NCI-H1417 treated with DMSO at 0.1 percent for 48 hours (cell line): Measurements from ENCODE around the gene MED26.

Source experiments
- DNase-seq: peaks from one replicate; lab custom pipeline; 2025; lab: John Stamatoyannopoulos, UW

MED26 gene

GRCh38 chr19:16589917-16590316, 38.1 kb downstream of the MED26 start:
- DNase-seq, result no peak

- no peak for DNase-seq
These were observed 39.0 kb downstream of the MED26 start for GRCh38 chr19:16588824-16589577.

DNA sequence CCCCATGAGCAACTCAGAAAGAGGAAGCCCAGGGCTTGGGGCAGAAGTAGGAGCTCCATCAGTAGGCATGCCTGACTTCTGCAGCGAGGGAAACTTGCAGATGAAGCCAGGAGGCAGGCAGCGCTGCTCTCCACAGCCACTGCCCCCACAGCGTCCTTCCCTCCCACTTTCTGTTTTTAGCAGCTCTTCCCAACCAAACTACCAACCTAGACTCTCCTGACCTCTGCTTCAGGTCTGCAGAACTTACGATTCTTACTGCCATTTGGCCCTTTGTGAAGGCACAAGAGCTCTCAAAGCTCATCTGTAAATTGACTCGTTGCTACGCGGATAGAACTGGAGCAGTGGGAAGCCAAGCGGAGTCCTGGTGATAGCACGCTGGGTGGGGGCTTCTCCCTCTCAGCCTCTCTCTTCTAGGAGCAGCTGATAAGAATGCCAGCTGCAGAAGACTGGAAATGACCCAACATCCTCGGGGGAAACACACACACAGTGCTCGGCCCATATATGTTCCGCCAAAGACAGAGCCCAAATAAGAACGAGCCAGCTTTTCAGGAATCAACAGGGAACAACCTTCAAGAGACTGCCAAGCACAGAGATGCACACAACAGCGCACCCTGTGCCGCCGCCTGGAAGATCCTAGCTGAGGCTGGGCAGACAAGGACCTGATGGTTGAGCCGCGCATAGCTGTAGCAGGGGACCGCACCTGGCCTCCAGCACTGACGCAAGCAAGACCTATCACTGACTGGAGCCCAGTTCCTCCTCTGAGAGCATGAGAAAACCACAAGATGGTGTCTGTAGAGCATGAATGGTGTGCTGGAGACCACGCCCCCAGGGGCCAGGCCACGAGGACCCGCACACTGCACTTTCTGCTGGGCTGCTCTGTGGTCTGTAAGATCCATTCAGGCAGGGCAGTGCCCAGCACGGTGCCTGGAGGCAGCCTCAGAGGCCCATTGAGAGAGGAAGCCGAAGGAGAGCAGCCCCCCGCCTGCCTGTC, 39.9 kb downstream of the MED26 start:
- no peak for DNase-seq

- DNase-seq, result no peak
These were observed 40.8 kb downstream of the MED26 start for GRCh38 chr19:16586991-16587832.

DNA sequence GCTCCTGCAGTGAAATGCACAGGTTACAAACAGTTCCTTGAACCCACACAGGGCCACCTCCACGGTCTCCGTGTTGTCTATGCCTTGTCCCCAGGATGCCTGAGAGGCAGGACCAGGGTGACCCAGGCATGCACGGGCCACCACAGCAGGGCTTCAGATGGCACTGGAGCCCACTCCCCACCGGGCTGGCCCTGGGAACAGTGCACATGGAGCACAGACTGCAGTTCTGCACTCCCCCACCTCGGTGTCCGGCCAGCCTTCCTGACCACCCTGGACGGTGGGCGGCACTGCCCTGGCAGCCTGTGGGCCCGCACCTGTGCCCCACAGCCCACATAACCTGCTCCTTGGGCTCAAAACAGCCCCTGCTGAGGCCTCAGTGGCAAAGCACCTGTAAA, 41.5 kb downstream of the MED26 start:
- DNase-seq, result no peak

DNA sequence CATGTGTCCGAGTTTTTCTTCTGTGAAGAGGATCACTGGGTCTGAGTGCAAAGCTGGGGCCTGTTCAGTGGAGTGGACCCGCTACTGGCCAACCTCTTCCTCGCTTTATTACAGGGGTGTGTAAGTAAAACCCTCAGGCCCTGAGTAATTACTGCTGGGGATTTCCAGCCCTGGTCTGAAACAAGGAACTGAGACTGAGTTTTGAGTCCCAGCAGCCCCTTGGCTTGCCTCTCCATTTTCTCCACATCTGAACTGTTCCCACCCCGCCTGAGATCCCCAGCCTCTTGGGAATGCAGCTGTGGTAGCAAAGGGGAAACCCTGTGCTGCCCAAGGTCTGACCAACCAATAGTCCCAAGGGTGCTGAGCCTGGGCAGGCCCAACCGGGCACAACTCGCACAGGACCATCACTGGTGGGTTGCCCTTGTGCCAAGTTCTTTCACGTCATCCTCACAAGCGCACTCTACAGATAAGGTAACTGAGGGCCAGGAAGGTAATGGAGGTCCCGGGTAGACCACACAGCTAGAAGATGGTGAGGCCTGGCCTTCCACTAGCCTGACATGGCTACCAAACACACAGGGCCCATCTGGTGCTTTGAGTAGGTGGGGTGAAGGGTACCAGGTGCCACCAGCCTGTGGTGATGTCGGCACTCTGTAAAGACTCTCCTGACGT, 42.1 kb downstream of the MED26 start:
- no peak for DNase-seq

DNA sequence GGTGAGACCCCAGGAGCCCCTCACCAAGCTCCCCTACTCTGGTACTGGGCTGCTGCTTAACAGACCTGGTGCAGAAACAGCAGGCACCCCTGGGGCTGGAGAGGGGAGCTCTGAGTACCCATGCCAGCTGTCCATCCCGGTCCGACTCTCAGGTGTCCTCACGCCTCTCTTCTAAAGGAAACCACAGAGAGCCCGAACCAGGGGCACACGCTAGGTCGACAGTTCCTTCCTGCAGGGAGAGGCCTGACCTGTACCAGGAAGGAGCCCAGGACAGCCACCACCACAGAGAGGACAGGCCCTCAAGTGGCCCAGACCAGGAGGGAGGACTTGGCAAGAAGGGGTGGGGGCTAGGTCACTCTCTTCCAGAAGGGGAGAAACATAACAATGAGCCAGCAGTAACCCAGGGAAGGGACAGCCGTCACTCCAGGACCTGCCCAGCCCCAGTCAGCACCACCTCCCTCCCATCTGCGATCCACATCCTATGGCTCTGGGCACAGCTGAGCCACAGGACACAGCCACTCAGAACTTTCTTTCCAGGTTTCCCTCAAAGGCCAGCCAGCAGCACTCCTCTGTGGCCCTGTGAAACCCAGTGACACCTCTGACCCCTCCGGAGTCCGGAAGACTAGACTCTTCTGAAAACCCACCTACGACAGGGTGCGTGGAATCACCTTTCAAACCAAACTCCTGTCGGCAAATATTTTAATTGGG, 42.8 kb downstream of the MED26 start:
- no peak for DNase-seq

DNA sequence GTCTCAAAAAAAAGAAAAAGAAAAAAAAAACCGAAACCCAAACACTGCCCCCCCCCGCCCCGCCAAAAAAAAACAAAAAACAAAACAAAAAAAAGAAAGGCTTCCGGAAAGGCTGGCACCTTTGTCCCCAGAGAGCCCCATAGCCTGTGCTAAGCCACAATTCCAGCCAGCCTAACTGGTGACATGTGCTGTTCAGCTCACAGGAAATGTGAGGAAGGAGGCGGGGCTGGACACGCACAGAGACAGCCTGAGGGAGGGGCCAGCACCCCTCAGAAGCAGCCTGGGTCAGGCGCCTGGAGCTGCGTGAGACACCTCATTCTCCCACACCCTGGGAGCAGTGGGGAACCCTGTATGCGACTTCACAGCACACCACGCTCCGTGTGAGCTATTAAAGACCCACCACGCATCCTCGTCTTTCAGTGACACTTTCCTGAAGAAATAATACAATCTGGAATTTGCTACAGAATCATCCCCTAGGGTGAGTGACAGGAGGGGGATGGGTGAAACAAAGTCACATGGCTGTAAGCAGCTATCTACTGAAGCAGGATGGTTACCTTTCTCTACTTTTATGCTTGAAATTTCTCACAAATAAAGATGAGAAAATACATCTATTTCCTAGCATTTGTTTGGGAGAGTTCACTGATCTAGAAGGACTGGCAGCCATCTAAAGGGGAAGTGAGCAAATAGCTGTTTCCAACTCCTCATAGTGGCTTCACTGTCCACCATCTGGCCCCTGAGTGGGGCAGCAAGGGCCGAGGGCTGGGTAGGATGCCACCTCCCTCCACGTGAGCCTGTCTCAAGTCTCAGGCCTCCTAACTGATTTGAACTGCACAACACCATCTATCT, 43.5 kb downstream of the MED26 start:
- no peak for DNase-seq

DNA sequence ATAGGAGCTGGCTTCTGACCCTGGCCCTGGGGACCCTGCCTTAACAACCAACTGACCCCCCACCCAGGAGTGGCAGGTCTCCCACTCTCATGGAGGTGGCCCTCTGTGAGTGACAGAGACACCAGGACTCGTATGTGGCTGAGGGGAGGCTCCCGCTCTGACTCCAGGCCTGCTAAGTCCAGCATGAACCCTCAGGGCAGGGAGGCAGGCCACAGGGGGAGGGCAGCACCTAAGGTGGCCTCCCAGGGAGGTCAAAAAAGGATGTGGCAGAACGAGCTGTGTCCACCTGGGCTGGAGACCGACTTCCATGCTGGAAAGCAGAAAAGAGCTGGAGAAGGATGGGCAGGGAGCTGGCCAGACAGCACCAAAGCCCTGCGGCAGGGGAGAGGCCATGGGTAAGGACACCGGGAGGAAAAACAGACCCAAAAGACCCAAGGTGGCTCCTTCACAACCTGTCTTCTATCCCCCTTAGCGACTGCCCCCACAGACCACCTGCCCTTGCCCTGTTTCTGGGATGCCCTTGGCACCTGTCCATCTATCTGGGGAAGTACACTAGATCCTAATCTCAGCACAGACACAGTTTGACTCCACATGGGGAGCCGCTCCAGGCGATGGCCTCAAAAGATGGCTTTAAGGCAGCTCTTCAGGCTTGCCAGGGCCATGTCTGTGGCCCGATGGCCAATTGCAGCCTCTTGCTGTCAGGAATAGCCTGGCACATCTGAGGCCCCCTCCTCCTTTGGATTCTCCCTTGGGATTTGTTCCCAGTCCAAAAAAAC, 45.3 kb downstream of the MED26 start:
- no peak for DNase-seq

- no peak for DNase-seq
These were observed 46.0 kb downstream of the MED26 start for GRCh38 chr19:16581971-16582343.

- no peak for DNase-seq
These were observed 46.6 kb downstream of the MED26 start for GRCh38 chr19:16581145-16581970.

- no peak for DNase-seq
These were observed 48.6 kb downstream of the MED26 start for GRCh38 chr19:16579381-16579780.

- no peak for DNase-seq
These were observed 50.4 kb downstream of the MED26 start for GRCh38 chr19:16577531-16577985.

GRCh38 chr19:16576690-16577530, 51.1 kb downstream of the MED26 start:
- DNase-seq, result no peak

DNA sequence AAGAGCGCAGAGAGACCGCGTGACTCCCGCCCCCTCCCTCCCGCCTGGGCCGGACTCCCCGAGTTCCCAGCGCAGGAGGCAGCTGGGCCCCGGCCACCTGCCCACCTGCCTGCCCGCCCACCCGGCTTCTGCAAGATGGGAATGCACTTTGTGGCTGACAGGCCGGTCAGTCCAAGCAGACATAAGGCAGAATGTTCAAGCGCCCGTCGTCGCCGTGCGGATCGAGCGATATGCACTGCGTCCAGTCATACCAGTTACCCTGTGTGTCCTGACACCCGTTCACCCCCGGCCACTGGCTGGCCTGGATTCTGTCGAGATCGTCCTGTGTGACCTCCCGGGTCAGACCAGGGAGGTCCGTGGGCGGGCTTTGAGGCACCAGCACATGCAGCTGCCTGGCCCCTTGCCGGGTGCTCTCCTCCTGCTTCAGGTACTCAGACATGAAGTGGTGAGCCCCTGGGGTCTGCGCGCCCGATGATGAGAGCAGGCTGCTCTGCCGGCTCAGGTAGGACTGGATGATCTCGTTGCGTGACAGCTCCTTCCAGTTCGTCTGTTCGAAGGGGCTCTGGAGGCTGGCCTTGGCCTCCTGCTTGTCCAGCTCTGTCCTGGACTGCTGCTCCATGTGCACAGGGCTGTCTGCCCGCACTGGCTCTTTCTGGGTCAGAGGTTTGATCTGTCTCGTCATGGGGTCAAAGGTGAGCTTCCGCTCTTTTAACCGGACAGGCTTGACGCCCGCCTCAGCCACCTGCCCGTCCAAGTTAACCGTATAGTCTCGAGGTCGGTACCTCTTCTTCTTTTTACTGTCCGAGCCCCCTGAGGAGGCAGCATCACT, 51.9 kb downstream of the MED26 start:
- no peak for DNase-seq

- no peak for DNase-seq
These were observed 52.7 kb downstream of the MED26 start for GRCh38 chr19:16575282-16575681.
